ENCODE measurements around the gene APCDD1L.
A peak's percentile ranks its signal among the peaks of the same experiment; 100 is the strongest.

The APCDD1L gene

DNA sequence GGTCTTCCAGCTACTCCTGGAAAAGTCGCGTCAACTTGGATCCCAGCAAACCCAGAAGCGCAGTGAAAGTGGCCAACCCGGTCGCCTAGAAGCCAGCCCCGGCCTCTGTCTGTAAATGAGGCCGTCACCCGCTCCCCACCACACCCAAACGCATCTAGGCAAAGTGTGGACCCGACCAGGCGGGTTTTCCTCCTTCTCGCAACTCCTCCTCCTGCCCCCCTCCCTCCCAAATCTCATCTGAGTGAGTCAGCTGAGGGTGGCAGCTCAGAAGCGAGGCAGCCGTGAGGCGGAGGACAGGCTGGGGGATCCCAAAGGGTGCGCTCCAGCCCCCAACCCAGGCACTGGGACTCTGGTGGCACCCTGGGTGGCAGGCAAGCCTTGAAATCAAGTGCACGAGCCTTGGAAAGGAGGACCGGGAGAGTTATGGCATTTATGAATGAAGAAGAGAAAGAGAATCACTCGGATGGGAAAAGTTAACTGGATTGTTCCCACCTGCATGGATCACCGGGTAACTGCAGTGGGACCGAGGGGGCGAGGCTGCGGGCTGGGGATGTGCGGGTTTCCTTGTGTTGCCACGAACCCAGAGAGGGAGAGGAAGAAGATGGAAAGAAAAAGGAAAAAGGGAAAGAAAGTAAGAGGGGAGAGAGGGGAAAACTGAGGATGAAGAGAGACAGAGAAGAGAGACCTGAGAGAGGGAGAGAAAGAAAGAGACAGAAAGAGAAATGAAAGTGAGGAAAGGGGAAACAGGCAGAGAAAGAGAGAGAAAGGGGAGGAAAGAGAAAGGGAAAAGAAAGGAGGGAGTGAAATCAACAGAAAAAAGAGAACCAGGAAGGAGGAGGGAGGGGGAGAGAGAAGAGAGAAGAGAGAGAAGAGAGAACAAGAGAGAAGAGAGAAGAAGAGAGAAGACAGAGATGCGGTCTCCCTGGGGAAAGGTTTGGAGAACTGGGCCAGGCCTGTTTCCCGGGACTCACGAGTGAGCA, at the start of gene APCDD1L:
Gene APCDD1L, minus strand, starts transcription at position 167 of the 980 bp plus-strand sequence. CDS start 692 bp downstream, outside the sequence.
- POLR2A ChIA-PET: interaction anchor here (0.6 to 4.5 kb wide), 14 partner anchors 8 to 487 kb away, joined by 3 to 26 read pairs (median 4); partner anchors contain the start of gene STX16
- peak; percentile 41 for DNase-seq (ENCODE audit: low read depth, low spot score)
- peak within 1 kb of the TSS; percentile 78 for H3K4me3 ChIP-seq (ENCODE audit: low read depth, low read length)
- TF ChIP-seq CTCF (IDR thresholded peaks at IDR 0.05; ENCODE audit: insufficient read depth, low read length, missing control alignments): no peak
- CTCF ChIA-PET: interaction anchor here (0.9 to 2.3 kb wide), 6 partner anchors 12 to 278 kb away, joined by 3 to 7 read pairs (median 4); partner anchors contain the start of gene STX16

DNA sequence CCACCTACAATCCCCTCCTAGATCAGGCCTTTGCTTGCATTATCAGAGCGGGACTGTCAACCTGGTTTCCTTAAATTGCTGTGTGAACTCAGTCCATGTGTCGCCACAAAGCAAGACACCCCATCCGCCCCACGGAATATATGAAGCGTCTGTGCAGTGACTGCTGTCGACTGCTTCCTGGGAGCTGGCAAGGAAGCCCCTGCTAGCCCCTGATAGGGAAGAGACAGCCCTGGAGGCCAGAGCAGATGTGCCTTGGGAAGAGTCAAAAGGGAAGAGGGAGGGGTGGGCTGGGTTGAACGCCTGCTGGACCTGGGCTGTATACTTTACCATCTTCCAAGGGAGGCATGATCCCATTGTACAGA, 44.1 kb upstream of the APCDD1L start:
- ChIA-PET POLR2A (no interaction called here), CTCF (no interaction called here)
- H3K4me3 ChIP-seq (ENCODE audit: low read depth, low read length): no peak overlapping the region
- DNase-seq (ENCODE audit: low read depth, low spot score): no peak
- no peak for TF ChIP-seq CTCF (IDR thresholded peaks at IDR 0.05; ENCODE audit: insufficient read depth, low read length, missing control alignments)

- POLR2A ChIA-PET: no interaction called here
Observed at GRCh38 chr20:58558486-58559367, 43.5 kb upstream of the APCDD1L start.

DNA sequence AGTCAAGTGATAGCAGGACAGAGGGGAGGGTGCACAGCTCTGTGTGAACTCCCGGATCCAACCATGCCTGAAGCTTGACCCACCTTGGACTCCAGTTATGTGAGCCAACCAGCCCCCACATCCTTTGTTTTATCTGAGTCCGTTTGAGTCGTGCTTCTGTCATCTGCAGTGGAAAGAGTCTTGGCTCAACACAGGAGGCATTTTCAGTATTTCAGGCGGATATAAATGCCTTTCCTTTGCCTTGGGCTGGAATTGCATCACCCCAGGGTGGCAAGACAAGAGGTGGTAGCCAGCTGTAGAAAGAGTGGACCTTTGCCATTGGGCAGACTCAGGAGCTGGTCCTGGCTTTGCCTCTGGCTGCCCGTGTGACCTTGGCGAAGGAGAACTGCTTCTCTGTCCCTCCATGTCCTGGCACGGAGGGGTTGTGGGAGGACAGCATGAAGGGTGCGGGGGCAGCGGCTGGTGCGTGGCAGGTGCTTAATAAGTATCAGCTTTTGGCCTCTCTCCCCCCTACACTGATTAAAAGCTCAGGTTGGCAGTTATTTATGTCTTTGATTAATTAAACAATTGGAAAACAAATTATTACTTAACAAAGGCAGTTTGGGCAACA, 42.6 kb upstream of the APCDD1L start:
- DNase-seq (ENCODE audit: low read depth, low spot score): no peak
- POLR2A ChIA-PET: no interaction called here
- no peak overlapping the region for H3K4me3 ChIP-seq (ENCODE audit: low read depth, low read length)
- CTCF ChIA-PET: interaction anchor here (1.0 to 1.5 kb wide), 5 partner anchors 10 to 110 kb away, joined by 3 to 5 read pairs (median 3); no protein-coding TSS in a partner anchor
- no peak for TF ChIP-seq CTCF (IDR thresholded peaks at IDR 0.05; ENCODE audit: insufficient read depth, low read length, missing control alignments)

More at GRCh38 chr20:58558486-58559367, 43.5 kb upstream of the APCDD1L start:
- no peak for DNase-seq (ENCODE audit: low read depth, low spot score)
- no peak for TF ChIP-seq CTCF (IDR thresholded peaks at IDR 0.05; ENCODE audit: insufficient read depth, low read length, missing control alignments)
- no peak overlapping the region for H3K4me3 ChIP-seq (ENCODE audit: low read depth, low read length)
- CTCF ChIA-PET: interaction anchor here (1.5 kb wide), 2 partner anchors 19 to 111 kb away, joined by 4 to 5 read pairs; no protein-coding TSS in a partner anchor

DNA sequence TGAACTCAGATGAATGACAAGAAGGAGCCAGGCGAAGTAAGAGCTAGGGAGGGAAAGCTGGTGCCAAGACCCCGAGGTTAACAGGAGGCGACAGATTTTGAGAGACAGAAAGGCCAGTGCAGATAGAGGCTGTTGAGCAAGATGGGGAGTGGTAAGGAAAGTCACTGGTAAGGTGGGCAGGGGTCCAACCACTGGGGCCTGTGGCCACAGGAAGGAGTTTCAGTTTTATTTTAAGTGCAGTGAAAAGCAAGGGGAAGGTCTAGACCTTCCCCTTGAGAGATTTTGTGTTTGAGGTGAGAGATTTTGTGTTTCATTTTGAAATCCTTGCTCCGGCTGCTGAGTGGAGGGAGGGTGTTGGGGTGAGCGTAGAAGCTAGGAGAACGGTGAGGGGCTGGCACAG, 41.8 kb upstream of the APCDD1L start:
- no peak for TF ChIP-seq CTCF (IDR thresholded peaks at IDR 0.05; ENCODE audit: insufficient read depth, low read length, missing control alignments)
- CTCF ChIA-PET: interaction anchor here (1.0 to 1.5 kb wide), 5 partner anchors 9 to 109 kb away, joined by 3 to 5 read pairs (median 3); no protein-coding TSS in a partner anchor
- POLR2A ChIA-PET: no interaction called here

More for the DNA sequence above, 41.8 kb upstream of the APCDD1L start:
- DNase-seq (ENCODE audit: low read depth, low spot score): no peak
- H3K4me3 ChIP-seq (ENCODE audit: low read depth, low read length): no peak overlapping the region

Measured in AG04449 (cell line).